Endothelial cell of coronary artery (primary cell): ENCODE results near the gene SLC15A1. TPM values are rescaled to one million over a fixed set of nuclear protein-coding genes. Genes with fewer than 3 reads are reported as not detected.

Source experiments
- total RNA-seq: library from RNA; depleted of rRNA; stranded (reverse); fragments of >200 nt; gene quantifications from 2 replicates; pipeline ENCODE4 v1.2.3, GENCODE V29; 2014

Gene SLC15A1
- under 0.01 TPM in 1 of 2 replicates, not detected in the other for total RNA-seq

DNA sequence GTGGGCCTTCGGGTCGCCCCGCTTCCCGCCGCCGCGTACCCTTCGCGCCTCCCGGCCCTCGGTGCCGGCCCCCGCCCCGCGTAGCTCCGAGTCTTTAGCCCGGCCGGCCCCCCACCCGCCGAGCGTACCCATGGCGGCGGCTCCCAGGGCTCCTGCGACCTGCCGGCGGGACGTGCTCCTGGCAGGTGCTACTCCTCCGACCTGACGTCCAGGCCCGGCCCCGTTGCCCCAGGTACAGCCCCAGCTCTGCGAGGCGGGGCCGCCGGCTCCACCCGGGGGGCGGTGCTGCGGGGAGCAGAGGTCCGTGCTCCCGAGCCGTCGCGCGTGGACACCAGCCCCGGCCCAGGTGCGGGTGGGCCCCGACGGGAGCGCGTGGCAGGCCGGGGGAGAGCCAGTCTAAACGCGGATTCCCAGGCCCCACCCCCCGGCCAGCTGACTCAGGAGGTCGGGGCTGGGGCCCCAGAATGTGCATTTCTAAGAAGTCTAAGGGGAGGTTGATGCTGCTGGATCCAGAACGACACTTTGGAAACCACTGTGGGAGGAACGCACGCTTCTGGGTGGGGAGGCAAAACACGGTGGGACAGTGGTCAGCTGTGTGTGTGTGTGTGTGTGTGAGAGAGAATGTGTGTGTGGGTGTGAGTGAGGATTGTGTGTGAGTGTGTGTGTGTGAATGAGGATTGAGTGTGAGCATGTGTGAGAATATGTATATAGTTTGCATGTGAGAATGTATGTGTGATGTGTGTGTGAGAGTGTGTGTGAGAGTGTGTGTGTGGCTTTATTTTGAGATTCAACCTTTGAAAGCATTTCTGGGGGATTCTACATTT, at the start of gene SLC15A1:
TSS of gene SLC15A1 (minus strand) at position 206 of the 824 bp plus-strand sequence. CDS start at position 132, 74 bp downstream.

Other genes with a start within 250 kb of the SLC15A1 start
- 45.8 and 56.3 TPM in 2 replicates for gene STK24, start 175.6 kb downstream of the SLC15A1 start, total RNA-seq
- 226 and 230 TPM in 2 replicates for gene DOCK9, start 225.4 kb upstream of the SLC15A1 start, total RNA-seq